ENCODE results near the gene CCDC107. TPM values are rescaled to one million over a fixed set of nuclear protein-coding genes. Genes with fewer than 3 reads are reported as not detected.

CCDC107 gene
- 20.4 to 24.8 TPM (median 24.4 TPM) in 5 replicates for total RNA-seq (2022; extraction: Qiagen RNA extraction; ENCODE audit: low read depth)

GRCh38 chr9:35658137-35658967 is at the start of gene CCDC107:
CCDC107 (plus strand) TSS chr9:35658292; CDS start chr9:35658380, 88 bp downstream.

GRCh38 chr9:35618325-35618727 is 39.8 kb upstream of the CCDC107 start, which contains the start of gene CD72:
CD72 (minus strand) TSS chr9:35618413; CDS start chr9:35618303, 110 bp downstream.

GRCh38 chr9:35650341-35651158 is 7.5 kb upstream of the CCDC107 start, which contains the start of gene SIT1:
SIT1 (minus strand) TSS chr9:35650931; CDS start chr9:35650853, 78 bp downstream.

GRCh38 chr9:35657546-35658136 is 451 bp upstream of the CCDC107 start, which contains the start of gene RMRP:
RMRP (minus strand) TSS chr9:35658019.

GRCh38 chr9:35664531-35665470 is 6.7 kb downstream of the CCDC107 start, which contains the start of gene ARHGEF39:
ARHGEF39 (minus strand) TSS chr9:35665195; CDS start chr9:35665169, 26 bp downstream.

GRCh38 chr9:35673132-35674024 is 15.3 kb downstream of the CCDC107 start, which contains the start of gene CA9:
CA9 (plus strand) TSS chr9:35673928; CDS start chr9:35673960, 32 bp downstream.

GRCh38 chr9:35689542-35690293 is 31.6 kb downstream of the CCDC107 start, which contains the start of gene TPM2:
TPM2 (minus strand) TSS chr9:35689925; CDS start chr9:35689817, 108 bp downstream.

Other genes with a start within 250 kb of the CCDC107 start
- 19.9 to 25.4 TPM (median 22.4 TPM) in 5 replicates for gene RUSC2, start 168.2 kb upstream of the CCDC107 start, total RNA-seq (2022; extraction: Qiagen RNA extraction; ENCODE audit: low read depth)
- gene TESK1, start 53.0 kb upstream of the CCDC107 start, total RNA-seq (2022; extraction: Qiagen RNA extraction; ENCODE audit: low read depth): 20.0 to 25.9 TPM (median 24.6 TPM) in 5 replicates
- 0.08 to 0.35 TPM (median 0.13 TPM) in 3 of 5 replicates, not detected in the others for gene CD72, start 39.9 kb upstream of the CCDC107 start, total RNA-seq (2022; extraction: Qiagen RNA extraction; ENCODE audit: low read depth)
- not detected in 5 replicates for gene SIT1, start 7.4 kb upstream of the CCDC107 start, total RNA-seq (2022; extraction: Qiagen RNA extraction; ENCODE audit: low read depth)
- gene RMRP, start 273 bp upstream of the CCDC107 start, total RNA-seq (2022; extraction: Qiagen RNA extraction; ENCODE audit: low read depth): 3.1 to 22.0 TPM (median 11.8 TPM) in 4 of 5 replicates, not detected in the other
- 12.3 to 19.6 TPM (median 18.5 TPM) in 5 replicates for gene ARHGEF39, start 6.9 kb downstream of the CCDC107 start, total RNA-seq (2022; extraction: Qiagen RNA extraction; ENCODE audit: low read depth)
- 3.0 to 9.1 TPM (median 5.3 TPM) in 5 replicates for gene CA9, start 15.6 kb downstream of the CCDC107 start, total RNA-seq (2022; extraction: Qiagen RNA extraction; ENCODE audit: low read depth)
- 578 to 668 TPM (median 633 TPM) in 5 replicates for gene TPM2, start 31.6 kb downstream of the CCDC107 start, total RNA-seq (2022; extraction: Qiagen RNA extraction; ENCODE audit: low read depth)
- 114 to 130 TPM (median 122 TPM) in 5 replicates for gene TLN1, start 73.9 kb downstream of the CCDC107 start, total RNA-seq (2022; extraction: Qiagen RNA extraction; ENCODE audit: low read depth)
- gene CREB3, start 74.4 kb downstream of the CCDC107 start, total RNA-seq (2022; extraction: Qiagen RNA extraction; ENCODE audit: low read depth): 58.5 to 66.0 TPM (median 58.9 TPM) in 5 replicates
- gene GBA2, start 90.9 kb downstream of the CCDC107 start, total RNA-seq (2022; extraction: Qiagen RNA extraction; ENCODE audit: low read depth): 31.7 to 33.3 TPM (median 32.8 TPM) in 5 replicates
- 13.0 to 17.0 TPM (median 16.0 TPM) in 5 replicates for gene RGP1, start 91.0 kb downstream of the CCDC107 start, total RNA-seq (2022; extraction: Qiagen RNA extraction; ENCODE audit: low read depth)
- 0.25 to 0.63 TPM in 2 of 5 replicates, not detected in the others for gene MSMP, start 96.0 kb downstream of the CCDC107 start, total RNA-seq (2022; extraction: Qiagen RNA extraction; ENCODE audit: low read depth)
- 3.5 to 6.7 TPM (median 6.4 TPM) in 5 replicates for gene NPR2, start 133.3 kb downstream of the CCDC107 start, total RNA-seq (2022; extraction: Qiagen RNA extraction; ENCODE audit: low read depth)
- 0.22 to 0.53 TPM (median 0.27 TPM) in 5 replicates for gene SPAG8, start 154.0 kb downstream of the CCDC107 start, total RNA-seq (2022; extraction: Qiagen RNA extraction; ENCODE audit: low read depth)
- 60.1 to 101 TPM (median 97.5 TPM) in 5 replicates for gene HINT2, start 156.8 kb downstream of the CCDC107 start, total RNA-seq (2022; extraction: Qiagen RNA extraction; ENCODE audit: low read depth)
- gene FAM221B, start 170.4 kb downstream of the CCDC107 start, total RNA-seq (2022; extraction: Qiagen RNA extraction; ENCODE audit: low read depth): not detected in 5 replicates
- 2.4 to 3.3 TPM (median 2.8 TPM) in 5 replicates for gene TMEM8B, start 170.9 kb downstream of the CCDC107 start, total RNA-seq (2022; extraction: Qiagen RNA extraction; ENCODE audit: low read depth)
- gene OR13J1, start 212.1 kb downstream of the CCDC107 start, total RNA-seq (2022; extraction: Qiagen RNA extraction; ENCODE audit: low read depth): not detected in 5 replicates
- 0.11 to 0.14 TPM in 2 of 5 replicates, not detected in the others for gene HRCT1, start 247.9 kb downstream of the CCDC107 start, total RNA-seq (2022; extraction: Qiagen RNA extraction; ENCODE audit: low read depth)

Data from A549 treated with CpdA at 1 μM for 4 hours (cell line).